Calu3 (cell line): Measurements from ENCODE around the gene PSORS1C1. TPM values are rescaled to one million over a fixed set of nuclear protein-coding genes. Genes with fewer than 3 reads are reported as not detected.

Source experiments
- BruUV-seq: library from RNA; stranded (reverse); fragments of 400-500 nt; replicated peaks from 2 replicates; lab custom pipeline; 2021; lab: Mats Ljungman, UMichigan
- CTCF ChIA-PET: fragments of 300-600 bp; sonication (Branson Sonifier 250); formaldehyde crosslinking; loops from one replicate; lab custom pipeline; 2022; ENCODE audit warnings: antibody characterized with exemption; lab: Charles Lee
- DNase-seq: peaks from one replicate; pipeline ENCODE4 v3.0.0; 2022
- H3K27ac Mint-ChIP-seq: one replicate; pipeline ENCODE4 v1.8.0; 2022; ENCODE audit warnings: mixed read lengths; ENCODE audit not compliant: unreplicated experiment
- H3K27me3 Mint-ChIP-seq: one replicate; pipeline ENCODE4 v1.8.0; 2022; ENCODE audit warnings: mixed read lengths; ENCODE audit not compliant: unreplicated experiment
- H3K36me3 Mint-ChIP-seq: one replicate; pipeline ENCODE4 v1.8.0; 2022; ENCODE audit warnings: mild to moderate bottlenecking, moderate library complexity, mixed read lengths; ENCODE audit not compliant: insufficient read depth, unreplicated experiment
- H3K4me1 Mint-ChIP-seq: one replicate; pipeline ENCODE4 v1.8.0; 2022; ENCODE audit warnings: mild to moderate bottlenecking, low read depth, mixed read lengths; ENCODE audit not compliant: unreplicated experiment
- H3K4me3 Mint-ChIP-seq: one replicate; pipeline ENCODE4 v1.8.0; 2022; ENCODE audit warnings: mild to moderate bottlenecking, low read depth, moderate library complexity, mixed read lengths; ENCODE audit not compliant: unreplicated experiment
- H3K9me3 Mint-ChIP-seq: one replicate; pipeline ENCODE4 v1.8.0; 2022; ENCODE audit warnings: low read depth, mixed read lengths; ENCODE audit not compliant: unreplicated experiment
- intact Hi-C: fragments of 100-400 bp; cut with micrococcal nuclease; formaldehyde crosslinking; loops from one replicate; pipeline ENCODE4 v1.10.0; 2022; ENCODE audit not compliant: unreplicated experiment
- total RNA-seq: library from RNA; stranded (reverse); gene quantifications from 2 replicates; pipeline ENCODE4 v1.2.3, GENCODE V29; 2022
- TF ChIP-seq, protein P1 (sequence below): fragments of 200-600 bp; IDR thresholded peaks from one replicate; pipeline ENCODE4 v1.8.0; 2022; ENCODE audit warnings: antibody characterized with exemption; ENCODE audit not compliant: unreplicated experiment

Gene PSORS1C1
- total RNA-seq, 1 experiment from 2014 or later: 11.0 TPM

DNA sequence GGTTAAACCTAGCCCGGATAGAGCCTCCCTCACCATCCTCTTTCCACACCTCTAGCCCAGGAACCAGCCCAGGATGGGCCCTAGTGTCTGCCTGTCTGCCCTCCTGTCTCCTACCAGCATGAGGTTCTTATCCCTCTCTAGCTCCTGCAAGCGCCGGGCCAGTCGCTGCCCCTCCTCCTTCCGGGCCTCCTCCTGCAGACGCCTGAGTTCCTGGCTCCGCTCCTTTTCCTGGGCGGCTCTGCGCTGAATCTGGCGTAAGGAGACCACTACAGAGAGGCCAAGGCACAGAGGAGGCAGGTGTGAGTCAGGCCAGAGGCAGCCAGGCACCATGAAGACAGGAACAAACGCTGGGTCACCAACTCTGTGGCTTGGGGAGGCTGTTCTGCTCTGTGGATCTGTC, 28.5 kb downstream of the PSORS1C1 start:
- H3K36me3 Mint-ChIP-seq: peaks cover 47% of the 10 kb centered on the region
- TF ChIP-seq, protein P1, sequence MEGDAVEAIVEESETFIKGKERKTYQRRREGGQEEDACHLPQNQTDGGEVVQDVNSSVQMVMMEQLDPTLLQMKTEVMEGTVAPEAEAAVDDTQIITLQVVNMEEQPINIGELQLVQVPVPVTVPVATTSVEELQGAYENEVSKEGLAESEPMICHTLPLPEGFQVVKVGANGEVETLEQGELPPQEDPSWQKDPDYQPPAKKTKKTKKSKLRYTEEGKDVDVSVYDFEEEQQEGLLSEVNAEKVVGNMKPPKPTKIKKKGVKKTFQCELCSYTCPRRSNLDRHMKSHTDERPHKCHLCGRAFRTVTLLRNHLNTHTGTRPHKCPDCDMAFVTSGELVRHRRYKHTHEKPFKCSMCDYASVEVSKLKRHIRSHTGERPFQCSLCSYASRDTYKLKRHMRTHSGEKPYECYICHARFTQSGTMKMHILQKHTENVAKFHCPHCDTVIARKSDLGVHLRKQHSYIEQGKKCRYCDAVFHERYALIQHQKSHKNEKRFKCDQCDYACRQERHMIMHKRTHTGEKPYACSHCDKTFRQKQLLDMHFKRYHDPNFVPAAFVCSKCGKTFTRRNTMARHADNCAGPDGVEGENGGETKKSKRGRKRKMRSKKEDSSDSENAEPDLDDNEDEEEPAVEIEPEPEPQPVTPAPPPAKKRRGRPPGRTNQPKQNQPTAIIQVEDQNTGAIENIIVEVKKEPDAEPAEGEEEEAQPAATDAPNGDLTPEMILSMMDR: no peak
- CTCF ChIA-PET: interaction anchor here (1.0 kb wide), 1 partner anchor 38 kb away, joined by 3 read pairs; no protein-coding TSS in a partner anchor
- no peaks in the 10 kb centered on the region for H3K9me3 Mint-ChIP-seq
- intact Hi-C loops: no loop called here
- H3K27ac Mint-ChIP-seq: no peak overlapping the region
- no peaks in the 10 kb centered on the region for H3K27me3 Mint-ChIP-seq
- BruUV-seq: no TSS peak
- H3K4me1 Mint-ChIP-seq: peaks cover 19% of the 10 kb centered on the region
- no peak for DNase-seq
- H3K4me3 Mint-ChIP-seq: no peak overlapping the region

DNA sequence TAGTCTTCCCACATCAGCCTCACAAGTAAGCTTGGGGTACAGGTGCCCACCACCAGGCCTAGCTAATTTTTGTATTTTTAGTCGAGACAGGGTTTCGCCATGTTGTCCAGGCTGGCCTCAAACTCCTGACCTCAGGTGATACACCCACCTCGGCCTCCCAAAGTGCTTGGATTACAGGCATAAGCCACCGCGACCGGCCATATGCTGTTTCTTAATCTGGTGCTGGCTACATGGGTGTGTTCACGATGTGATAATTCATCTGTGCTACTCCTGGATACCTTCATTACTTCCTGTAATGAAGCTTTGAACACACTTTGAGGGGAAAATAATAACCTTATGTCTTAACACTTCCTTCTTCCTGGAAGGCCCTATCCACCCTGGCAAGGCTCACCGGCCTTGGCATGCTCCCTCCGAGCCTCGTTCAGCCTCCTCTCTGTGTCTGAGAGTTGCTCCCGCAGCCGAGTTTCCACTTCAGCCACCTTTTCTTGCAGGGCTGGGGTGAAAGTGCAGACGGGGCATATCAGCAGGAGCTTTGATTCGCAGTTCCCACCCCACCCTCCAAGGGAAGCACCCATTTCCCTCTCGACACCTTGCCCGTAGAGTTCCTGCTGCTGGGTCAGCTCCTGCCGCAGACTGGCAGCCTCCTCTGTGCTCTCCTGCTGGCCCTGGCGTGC, 29.8 kb downstream of the PSORS1C1 start:
- Mint-ChIP-seq H3K9me3 (no peaks in the 10 kb centered on the region), H3K4me3 (no peak overlapping the region), H3K27ac (no peak overlapping the region), H3K36me3 (peaks cover 45% of the 10 kb centered on the region), H3K27me3 (no peaks in the 10 kb centered on the region), H3K4me1 (peaks cover 6% of the 10 kb centered on the region)
- CTCF ChIA-PET: interaction anchor here (0.6 to 3.1 kb wide), 4 partner anchors 9 to 48 kb away, joined by 3 to 8 read pairs (median 4); partner anchors contain the start of genes CCHCR1 and TCF19
- DNase-seq: no peak
- TF ChIP-seq, protein P1: no peak
- BruUV-seq: no TSS peak
- intact Hi-C loops: no loop called here

DNA sequence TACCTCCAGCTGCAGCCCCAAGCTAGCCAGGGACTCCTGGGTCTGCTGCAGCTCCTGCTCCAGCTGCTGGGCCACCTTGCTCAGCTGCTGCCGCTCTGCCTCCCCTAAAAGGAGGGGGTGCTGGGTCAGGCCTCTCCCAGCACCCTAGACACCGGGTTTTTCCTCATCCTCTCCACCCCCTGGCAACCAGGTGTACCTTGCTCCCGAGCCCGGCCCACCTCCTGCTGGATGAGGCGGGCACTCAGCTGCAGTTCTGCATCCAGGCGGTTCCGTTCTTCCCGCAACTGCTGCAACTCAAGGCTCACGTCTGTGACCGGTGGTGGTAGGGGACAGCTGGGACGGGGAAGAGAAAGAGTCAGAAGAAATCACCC, 30.4 kb downstream of the PSORS1C1 start:
- no TSS peak for BruUV-seq
- Mint-ChIP-seq H3K36me3 (peaks cover 44% of the 10 kb centered on the region), H3K4me3 (no peak overlapping the region), H3K27me3 (no peaks in the 10 kb centered on the region), H3K4me1 (peaks cover 1% of the 10 kb centered on the region), H3K27ac (no peak overlapping the region), H3K9me3 (no peaks in the 10 kb centered on the region)
- intact Hi-C loops: no loop called here
- no peak for DNase-seq
- CTCF ChIA-PET: interaction anchor here (0.6 to 3.1 kb wide), 4 partner anchors 9 to 58 kb away, joined by 3 to 8 read pairs (median 6); partner anchors contain the start of genes CCHCR1 and TCF19
- TF ChIP-seq, protein P1: no peak

DNA sequence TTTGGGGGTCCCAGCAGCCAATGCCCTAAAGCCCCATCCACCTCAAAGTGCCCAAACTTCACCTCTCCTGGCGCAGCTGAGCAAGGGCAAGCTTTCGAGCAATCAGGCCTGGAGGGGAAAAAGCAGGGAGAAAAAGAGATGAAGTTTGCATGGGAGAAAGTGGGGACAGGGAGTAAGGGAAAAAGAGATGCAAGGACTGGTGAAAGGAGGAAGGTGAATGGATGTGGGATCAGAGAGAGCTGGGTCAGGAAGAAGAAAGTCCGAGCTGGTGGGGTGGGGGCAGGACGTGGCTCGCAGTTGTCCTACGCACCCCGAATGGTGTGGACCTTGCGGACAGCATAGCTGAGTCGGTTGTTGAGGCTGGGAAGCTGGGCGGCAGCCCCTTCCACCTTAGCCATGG, 30.8 kb downstream of the PSORS1C1 start:
- CTCF ChIA-PET: interaction anchor here (0.5 to 3.1 kb wide), 4 partner anchors 10 to 218 kb away, joined by 4 to 8 read pairs (median 6); partner anchors contain the start of genes CCHCR1 and TCF19
- TF ChIP-seq, protein P1: no peak
- Mint-ChIP-seq H3K4me3 (no peak overlapping the region), H3K9me3 (no peaks in the 10 kb centered on the region), H3K4me1 (no peaks in the 10 kb centered on the region), H3K27me3 (no peaks in the 10 kb centered on the region), H3K36me3 (peaks cover 45% of the 10 kb centered on the region), H3K27ac (no peak overlapping the region)
- no peak for DNase-seq
- no TSS peak for BruUV-seq
- intact Hi-C loops: no loop called here
